GM12892 (cell line): ENCODE measurements around the gene TBC1D22A.

Source experiments
- POLR2A ChIP-seq: IDR thresholded peaks from 2 replicates; pipeline ENCODE4 v1.6.1; 2011; ENCODE audit warnings: low read depth, low read length, control low read depth
- POLR2AphosphoS5 ChIP-seq: IDR thresholded peaks from 2 replicates; pipeline ENCODE4 v1.6.1; 2011; ENCODE audit warnings: low read depth, low read length, control low read depth
- TAF1 ChIP-seq: IDR thresholded peaks from 2 replicates; pipeline ENCODE4 v1.6.1; 2011; ENCODE audit warnings: low read depth, mild to moderate bottlenecking, control low read depth, low read length, borderline replicate concordance

GRCh38 chr22:47155912-47156311 lies 393.5 kb downstream of the TBC1D22A start:
- TF ChIP-seq TAF1 (no peak), POLR2A (no peak), POLR2AphosphoS5 (no peak)
